K562 (cell line): ENCODE measurements around the gene TP53BP2. TPM values are rescaled to one million over a fixed set of nuclear protein-coding genes. Genes with fewer than 3 reads are reported as not detected.

Experiments used
- ATAC-seq: fragments of 200-7000 bp; cut with Tn5 transposase; 3 replicates; pipeline ENCODE4 v1.9.1; 2020; ENCODE audit warnings: moderate library complexity
- BruUV-seq: library from RNA; stranded (reverse); fragments of 400-500 nt; replicated peaks from 2 replicates; lab custom pipeline; 2021; lab: Mats Ljungman, UMichigan
- CTCF ChIA-PET: fragments of 300-600 bp; formaldehyde crosslinking; extraction: SDS; loops from one replicate; lab custom pipeline; 2021; ENCODE audit warnings: low intra/inter-chr PET ratio; lab: Yijun Ruan, JAX
- POLR2A ChIA-PET: fragments of 300-600, 350-650 bp; sonication (Branson Sonifier 250); formaldehyde crosslinking; extraction: SDS; loops from one replicate; lab custom pipeline; 2021; ENCODE audit warnings: antibody characterized with exemption, inconsistent platforms; lab: Yijun Ruan, JAX
- DNase-seq, 4 experiments: peaks; one replicate each; pipeline versions ENCODE4 v3.0.0 to v3.0.0-alpha.2; 2011 to 2018; ENCODE audit warnings: low spot score in 3 of 4, mixed read lengths in 3 of 4; ENCODE audit errors: extremely low read depth in 1 of 4
- FAIRE-seq: peaks from 2 replicates; lab custom pipeline; 2011; peaks lifted over from hg19 to GRCh38; lab: Jason Lieb, UNC
- H2AFZ ChIP-seq: 2 replicates; pipeline ENCODE4 v1.6.0; 2011; ENCODE audit warnings: low read depth, low read length, control low read depth, inconsistent platforms
- H3K27ac ChIP-seq: fragments of 200-600 bp; 3 replicates; pipeline ENCODE4 v1.8.0; 2011; ENCODE audit warnings: low read depth, mild to moderate bottlenecking, control low read depth, inconsistent platforms, low read length, moderate library complexity, mixed read lengths; ENCODE audit errors: extremely low read depth
- H3K27me3 ChIP-seq, 2 experiments: fragments of 300-600 bp in 1 of 2; 2 replicates in 1 of 2; 3 replicates in 1 of 2; pipeline versions ENCODE4 v1.6.0 to v1.8.0; 2011; ENCODE audit warnings: inconsistent platforms in 2 of 2, low read length in 2 of 2, mild to moderate bottlenecking in 1 of 2, mixed read lengths in 1 of 2, moderate library complexity in 1 of 2; ENCODE audit not compliant: control insufficient read depth in 2 of 2, insufficient read depth in 2 of 2
- H3K36me3 ChIP-seq: fragments of 300-600 bp; 3 replicates; pipeline ENCODE4 v1.8.0; 2011; ENCODE audit warnings: mild to moderate bottlenecking, low read length, inconsistent platforms; ENCODE audit not compliant: control insufficient read depth, insufficient read depth
- H3K4me1 ChIP-seq, 2 experiments: fragments of 200-600 bp in 1 of 2; replicated peaks in 1 of 2; 2 replicates in 1 of 2; 3 replicates in 1 of 2; pipeline versions ENCODE4 v1.5.1 to v1.8.0; 2011; ENCODE audit warnings: inconsistent platforms in 2 of 2, low read length in 2 of 2, mild to moderate bottlenecking in 1 of 2, mixed read lengths in 1 of 2, moderate library complexity in 1 of 2; ENCODE audit not compliant: control insufficient read depth in 2 of 2, insufficient read depth in 2 of 2
- H3K4me2 ChIP-seq: 2 replicates; pipeline ENCODE4 v1.6.1; 2011; ENCODE audit warnings: low read length, control low read depth, inconsistent platforms, mixed read lengths; ENCODE audit not compliant: insufficient read depth
- H3K4me3 ChIP-seq: fragments of 200-600 bp; sonication (generic), shearing (Covaris generic); 2 replicates; pipeline ENCODE4 v1.5.1; 2016; ENCODE audit warnings: control low read depth, inconsistent platforms
- H3K79me2 ChIP-seq: fragments of 200-600 bp; 3 replicates; pipeline ENCODE4 v1.8.0; 2011; ENCODE audit warnings: low read length, inconsistent platforms; ENCODE audit not compliant: control insufficient read depth, insufficient read depth
- H3K9ac ChIP-seq, 2 experiments: 2 replicates each; pipeline versions ENCODE4 v1.6.0 to v1.6.1; 2011; ENCODE audit warnings: low read depth in 2 of 2, low read length in 2 of 2, control low read depth in 1 of 2, inconsistent platforms in 1 of 2, mild to moderate bottlenecking in 1 of 2, mixed read lengths in 1 of 2; ENCODE audit not compliant: insufficient read depth in 1 of 2
- H3K9me1 ChIP-seq: one replicate; pipeline ENCODE4 v1.6.0; 2011; ENCODE audit warnings: inconsistent platforms, mild to moderate bottlenecking, low read length, moderate library complexity; ENCODE audit not compliant: control insufficient read depth, insufficient read depth
- H3K9me3 ChIP-seq: replicated peaks from 2 replicates; pipeline ENCODE4 v1.5.1; 2011; ENCODE audit warnings: low read depth, low read length, inconsistent platforms; ENCODE audit not compliant: control insufficient read depth, insufficient read depth
- H4K20me1 ChIP-seq: replicated peaks from 2 replicates; pipeline ENCODE4 v1.6.1; 2011; ENCODE audit warnings: low read length, inconsistent platforms, mixed read lengths; ENCODE audit not compliant: control insufficient read depth, insufficient read depth
- AFF1 ChIP-seq, 2 experiments: fragments of 450-650 bp; IDR thresholded peaks; 2 replicates each; pipeline ENCODE4 v1.6.1; 2018; ENCODE audit warnings: mild to moderate bottlenecking in 2 of 2, low read depth in 1 of 2; ENCODE audit not compliant: partially characterized antibody in 2 of 2
- ATF3 ChIP-seq, 2 experiments: fragments of 450-650 bp in 1 of 2; sonication (generic) in 1 of 2; formaldehyde crosslinking in 1 of 2; IDR thresholded peaks in 1 of 2; conservative IDR thresholded peaks in 1 of 2; 2 replicates each; pipeline versions ENCODE4 v1.6.1 to v1.8.1; 2016 to 2023; ENCODE audit warnings: mild to moderate bottlenecking in 2 of 2, moderate library complexity in 2 of 2, inconsistent platforms in 1 of 2, missing genetic modification reagents in 1 of 2
- ATF6 ChIP-seq: sonication (generic); formaldehyde crosslinking; IDR thresholded peaks from 2 replicates; pipeline ENCODE4 v1.4.0; 2020; ENCODE audit warnings: mild to moderate bottlenecking, missing genetic modification reagents
- DMBX1 ChIP-seq: fragments of 250-450 bp; sonication (Bioruptor Pico); IDR thresholded peaks from 2 replicates; pipeline ENCODE4 v1.8.0; 2022; ENCODE audit warnings: inconsistent platforms, mild to moderate bottlenecking, moderate library complexity, borderline replicate concordance
- GMEB1 ChIP-seq: fragments of 250-450 bp; sonication (Bioruptor Pico); IDR thresholded peaks from 2 replicates; pipeline ENCODE4 v1.4.0; 2020; ENCODE audit warnings: mild to moderate bottlenecking
- HNRNPK ChIP-seq: fragments of 200-400 bp; formaldehyde crosslinking; IDR thresholded peaks from one replicate; pipeline ENCODE4 v1.6.1; 2018; ENCODE audit warnings: mild to moderate bottlenecking, low read depth, low read length; ENCODE audit not compliant: poor library complexity, severe bottlenecking
- MTF1 ChIP-seq: fragments of 250-450 bp; sonication (Bioruptor Pico); IDR thresholded peaks from 2 replicates; pipeline ENCODE4 v1.9.0; 2021; ENCODE audit warnings: moderate library complexity, mild to moderate bottlenecking, inconsistent platforms, borderline replicate concordance
- MYBL2 ChIP-seq, 2 experiments: fragments of 450-650 bp in 1 of 2; sonication (generic) in 1 of 2; formaldehyde crosslinking in 1 of 2; IDR thresholded peaks; 2 replicates each; pipeline versions ENCODE4 v1.6.1 to v1.8.1; 2017 to 2022; ENCODE audit warnings: borderline replicate concordance in 1 of 2, inconsistent platforms in 1 of 2, low read depth in 1 of 2, mild to moderate bottlenecking in 1 of 2, missing genetic modification reagents in 1 of 2, moderate library complexity in 1 of 2
- STAT5B ChIP-seq: fragments of 250-450 bp; sonication (Bioruptor Pico); IDR thresholded peaks from 2 replicates; pipeline ENCODE4 v1.8.0; 2021; ENCODE audit warnings: mild to moderate bottlenecking, inconsistent platforms
- TAF7 ChIP-seq: fragments of 450-650 bp; IDR thresholded peaks from 2 replicates; pipeline ENCODE4 v1.6.1; 2016; ENCODE audit warnings: missing genetic modification characterization, missing compliant biosample characterization
- ZNF668 ChIP-seq: fragments of 250-450 bp; sonication (Bioruptor Pico); IDR thresholded peaks from 2 replicates; pipeline ENCODE4 v1.8.0; 2022; ENCODE audit warnings: mild to moderate bottlenecking, inconsistent platforms
- WGBS: fragments of 100-300 bp; shearing (Covaris generic); methylation state at CpG from one replicate; pipeline ENCODE4 v1.1.6; 2016; ENCODE audit warnings: low coverage, mixed read lengths; ENCODE audit not compliant: insufficient coverage; ENCODE audit errors: missing lambda C conversion rate; 5-methylcytosine and 5-hydroxymethylcytosine counted together
- in situ Hi-C: fragments of 300-500 bp; cut with MboI; formaldehyde crosslinking; loops from 4 replicates; pipeline ENCODE4 v1.15.0; 2018; ENCODE audit warnings: inconsistent platforms, mixed read lengths
- intact Hi-C: fragments of 100-400 bp; cut with micrococcal nuclease; formaldehyde crosslinking; loops from 2 replicates; pipeline ENCODE4 v1.14.2; 2022
- polyA plus RNA-seq, 8 experiments: library from polyadenylated mRNA; depleted of rRNA in 4 of 8; stranded (reverse) in 5 of 8; unstranded in 3 of 8; fragments of >200 nt; fragmentation: Nextera tagmentation in 2 of 8; fragmentation: Illumina TruSeq in 1 of 8; extraction: Ambion mirVana in 2 of 8; extraction: Trizol in 1 of 8; gene quantifications; 2 replicates each; pipeline versions ENCODE4 v1.2.1 to v1.2.3, GENCODE V29; 2011 to 2014; ENCODE audit warnings: inconsistent platforms in 1 of 8, missing spikeins in 1 of 8
- total RNA-seq, 7 experiments: library from RNA; depleted of rRNA in 6 of 7; stranded (reverse); fragments of >200 nt in 6 of 7; fragmentation: Illumina TruSeq in 2 of 7; extraction: Trizol in 2 of 7; gene quantifications; 2 replicates each; pipeline versions ENCODE4 v1.2.1 to v1.2.3, GENCODE V29; 2011 to 2021; ENCODE audit warnings: low replicate concordance in 1 of 7

The TP53BP2 gene
- total and polyA plus RNA-seq, 9 of the 15 experiments (the other 6 are each of a cell fraction or from before 2014, with no cell fraction given): 17.0 to 69.6 (median 40.1) TPM

GRCh38 chr1:223765719-223766340 is 79.9 kb downstream of the TP53BP2 start:
- H3K9me3 ChIP-seq: 0 out of 2 replicates have a peak, but pooled peaks cover 2% of the 10 kb centered on the region
- no peak for TF ChIP-seq AFF1 (IDR thresholded peaks at IDR 0.05; ENCODE audit: low read depth in 1 of 2, partially characterized antibody in 2 of 2)
- TF ChIP-seq TAF7 (tag): no peak
- TF ChIP-seq ZNF668: no peak
- TF ChIP-seq HNRNPK: no peak
- no peak for TF ChIP-seq ATF3 (IDR thresholded peaks at IDR 0.05)
- TF ChIP-seq ATF3 (CRISPR knock-in tag; conservative IDR thresholded peaks at IDR 0.05): no peak
- no peak for TF ChIP-seq MYBL2 (IDR thresholded peaks at IDR 0.05; ENCODE audit: low read depth)
- no peak for TF ChIP-seq MYBL2 (CRISPR knock-in tag; IDR thresholded peaks at IDR 0.05; ENCODE audit: borderline replicate concordance)
- no peak for TF ChIP-seq DMBX1 (CRISPR knock-in tag)
- no peak for TF ChIP-seq MTF1 (CRISPR knock-in tag)
- TF ChIP-seq GMEB1 (CRISPR knock-in tag): no peak
- TF ChIP-seq STAT5B (CRISPR knock-in tag): no peak
- no peak for TF ChIP-seq ATF6 (CRISPR knock-in tag)
- no peak overlapping the region for H3K4me3 ChIP-seq
- peaks cover 73% of the 10 kb centered on the region for H3K36me3 ChIP-seq
- 0 out of 3 replicates have a peak, but pooled peaks cover 4% of the 10 kb centered on the region for H3K79me2 ChIP-seq
- no peak overlapping the region for H3K27ac ChIP-seq
- peaks cover 11 to 17% of the 10 kb centered on the region in 2 experiments for H3K4me1 ChIP-seq
- DNase-seq (no peak), FAIRE-seq (no peak), ATAC-seq (peak; percentile 23)
- no TSS peak for BruUV-seq
- no peak overlapping the region for H2AFZ ChIP-seq
- 67% methylated on average over 7 of the region's 7 CpGs for WGBS
- ChIA-PET POLR2A (interaction anchor here (0.6 to 8.0 kb wide), 5 partner anchors 8 to 975 kb away, joined by 3 to 75 read pairs (median 6); no protein-coding TSS in a partner anchor), CTCF (no interaction called here)
- H3K27me3 ChIP-seq: no peaks in the 10 kb centered on the region
- intact Hi-C loops (no loop called here), in situ Hi-C loops (no loop called here)
- H3K9me1 ChIP-seq: no peaks in the 10 kb centered on the region
- no peaks in the 10 kb centered on the region for H4K20me1 ChIP-seq
- peak overlapping the region in 1 of 2 experiments; percentile 86; a peak in 3 of 4 replicates for H3K9ac ChIP-seq
- no peak overlapping the region for H3K4me2 ChIP-seq
